Activated gamma-delta T cell treated with Interleukin-2 at 50 U/mL for 16 hours (primary cell): ENCODE measurements around the gene ZNF443.
"Not testable (repeated sequence)": the region's sequence is repeated elsewhere in the genome, so short reads cannot be mapped to it uniquely, and the experiment has no call there.

Experiments
- DNase-seq: peaks from one replicate; pipeline ENCODE4 v3.0.0-alpha.2; 2020

ZNF443 gene

DNA sequence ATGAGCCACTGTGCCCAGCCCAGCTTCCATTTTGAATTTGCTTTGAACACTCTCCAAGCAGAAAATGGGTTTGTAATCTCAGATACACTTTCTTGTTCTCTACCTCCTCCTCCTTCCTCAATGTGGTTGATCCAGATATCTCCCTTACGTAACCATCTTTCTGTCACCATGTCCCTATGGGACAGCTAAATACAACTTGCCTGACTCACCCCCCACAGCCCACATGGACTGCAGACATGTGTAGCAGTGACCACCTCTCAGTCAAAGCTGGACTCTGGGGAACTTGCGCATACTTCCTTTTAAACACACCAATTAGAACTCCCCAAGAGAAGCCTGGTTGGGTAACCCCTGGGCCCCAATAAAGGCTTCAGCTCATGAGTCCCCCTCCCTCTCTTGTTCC is 28.9 kb downstream of the ZNF443 start:
- no peak for DNase-seq

DNA sequence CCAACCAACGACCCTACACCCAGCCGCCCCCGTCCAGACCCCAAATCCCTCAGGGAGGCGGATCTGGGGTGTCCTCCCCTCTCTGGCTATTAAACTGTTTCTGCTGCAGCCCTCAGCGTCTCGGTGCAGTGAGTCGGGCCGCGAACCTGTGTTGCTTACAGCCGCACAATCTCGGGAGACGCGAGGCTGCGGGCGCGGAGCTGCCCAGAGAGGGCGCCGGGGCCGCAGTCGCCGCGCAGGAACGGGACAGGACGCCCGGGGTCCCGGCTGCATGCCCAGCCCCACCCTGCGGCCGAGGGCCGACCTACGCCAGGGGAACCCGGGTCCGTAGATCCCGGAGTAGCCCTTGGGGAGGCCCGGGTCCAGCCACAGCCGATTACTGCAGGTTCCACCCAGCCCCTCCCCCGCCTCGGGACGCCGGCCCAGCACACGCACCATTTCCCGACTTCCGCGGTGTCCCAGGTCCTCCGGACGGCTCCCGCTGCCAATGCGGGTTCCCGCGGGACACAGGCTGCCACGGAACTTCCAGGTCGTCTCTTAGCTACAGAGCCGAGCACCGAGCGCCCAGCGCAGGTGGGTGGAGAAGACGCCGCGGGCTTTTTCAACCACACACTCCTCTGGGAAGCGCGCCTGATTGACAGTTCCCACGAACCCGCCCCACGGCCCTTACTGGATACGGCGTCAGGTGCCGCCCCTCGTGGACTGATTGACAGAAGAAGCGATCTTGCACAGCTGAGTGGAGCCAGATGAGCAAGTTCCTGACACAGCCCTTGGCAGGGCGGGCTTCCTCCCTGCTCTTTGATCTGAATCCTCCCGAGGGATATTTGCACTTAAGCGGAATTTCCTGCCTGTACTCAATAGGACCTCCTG is 40.0 kb downstream of the ZNF443 start, which contains the start of gene ZNF799:
Gene ZNF799 (minus strand): TSS at position 639 of the 870 bp plus-strand sequence. CDS start 201 bp downstream, at position 438.
- peak; percentile 72 for DNase-seq

GRCh38 chr19:12399901-12400632 is 40.8 kb downstream of the ZNF443 start:
- DNase-seq: not testable (repeated sequence)

- DNase-seq: not testable (repeated sequence)
Measured at GRCh38 chr19:12391148-12391547, 49.7 kb downstream of the ZNF443 start.

DNA sequence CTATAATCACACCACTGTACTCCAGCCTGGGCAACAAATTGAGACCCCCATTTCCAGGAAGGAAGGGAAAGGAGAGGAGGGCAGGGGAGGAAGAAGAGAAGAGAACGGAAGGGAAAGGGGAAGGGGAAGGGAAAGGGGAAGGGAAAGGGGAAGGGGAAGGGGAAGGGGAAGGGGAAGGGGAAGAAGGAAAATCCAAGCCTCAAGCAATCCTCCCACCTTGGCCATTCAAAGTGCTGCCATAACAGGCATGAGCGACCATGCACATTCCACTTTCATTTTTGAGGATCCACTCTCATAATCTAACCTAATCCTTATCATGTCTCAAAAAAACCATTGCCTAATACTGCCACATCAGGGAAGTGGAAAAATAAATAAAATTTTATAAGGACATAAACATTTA is 54.5 kb downstream of the ZNF443 start:
- DNase-seq: not testable (repeated sequence)

DNA sequence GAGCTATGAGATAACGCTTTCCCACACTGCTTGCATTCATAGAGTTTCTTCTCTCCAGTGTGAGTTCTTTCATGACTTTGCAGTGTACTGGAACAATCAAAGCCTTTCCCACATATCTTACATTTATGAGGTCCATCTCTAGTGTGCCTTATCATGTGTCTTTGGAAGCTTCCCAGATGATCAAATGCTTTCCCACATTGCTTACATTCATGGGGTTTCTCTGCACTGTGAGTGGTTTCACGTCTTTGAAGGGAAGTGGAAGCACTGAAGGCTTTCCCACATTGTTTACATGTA is 60.4 kb downstream of the ZNF443 start:
- DNase-seq: no peak

DNA sequence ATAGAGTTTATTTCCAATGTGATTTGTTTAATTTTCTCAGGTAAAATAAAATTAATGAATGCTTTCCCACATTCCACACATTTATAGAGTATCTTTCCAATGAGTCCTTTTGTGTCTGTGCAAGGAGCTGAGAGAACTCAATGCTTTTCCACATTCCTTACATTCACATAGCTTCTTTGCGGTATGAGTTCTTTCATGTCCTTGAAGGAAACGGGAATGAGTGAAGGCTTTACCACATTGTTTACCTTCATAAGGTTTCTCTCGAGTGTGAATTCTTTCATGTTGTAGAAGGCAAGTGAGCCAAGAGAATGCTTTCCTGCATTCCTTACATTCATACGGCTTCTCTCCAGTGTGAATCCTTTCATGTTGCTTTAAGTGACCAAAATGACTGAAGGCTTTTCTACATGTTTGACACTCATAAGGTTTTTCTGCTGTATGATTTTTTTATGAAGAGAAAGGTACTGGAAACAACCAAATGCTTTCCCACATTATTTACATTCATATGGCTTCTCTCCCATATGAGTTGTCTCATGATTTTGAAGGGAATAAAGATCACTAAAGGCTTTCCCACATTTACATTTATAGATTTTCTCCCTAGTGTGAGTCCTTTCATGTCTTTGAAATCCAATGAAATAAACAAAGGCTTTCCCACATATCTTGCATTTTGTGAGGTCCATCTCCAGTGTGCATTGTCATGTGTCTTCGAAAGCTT is 60.9 kb downstream of the ZNF443 start:
- DNase-seq: no peak
